Stimulated activated CD8-positive, alpha-beta memory T cell treated with anti-CD3 and anti-CD28 coated beads, Interleukin-7, amount 100 ng/mL, for 48 hours (primary cell): ENCODE data around the gene BORCS8.
A peak's percentile ranks its signal among the peaks of the same experiment; 100 is the strongest.
"Not testable (repeated sequence)": the region's sequence is repeated elsewhere in the genome, so short reads cannot be mapped to it uniquely, and the experiment has no call there.

Experiments used
- DNase-seq, 2 donors: peaks; one replicate each; pipeline ENCODE4 v3.0.0-alpha.2; 2020; ENCODE audit warnings: low read depth in 1 of 2; ENCODE audit errors: extremely low read depth in 1 of 2

The BORCS8 gene

GRCh38 chr19:19181488-19181998 is 10.4 kb downstream of the BORCS8 start:
- DNase-seq, result no peak

- DNase-seq, result no peak
Observed at GRCh38 chr19:19179548-19180441, 12.2 kb downstream of the BORCS8 start.

- no peak for DNase-seq
Observed at GRCh38 chr19:19176950-19177349, 15.0 kb downstream of the BORCS8 start.

DNA sequence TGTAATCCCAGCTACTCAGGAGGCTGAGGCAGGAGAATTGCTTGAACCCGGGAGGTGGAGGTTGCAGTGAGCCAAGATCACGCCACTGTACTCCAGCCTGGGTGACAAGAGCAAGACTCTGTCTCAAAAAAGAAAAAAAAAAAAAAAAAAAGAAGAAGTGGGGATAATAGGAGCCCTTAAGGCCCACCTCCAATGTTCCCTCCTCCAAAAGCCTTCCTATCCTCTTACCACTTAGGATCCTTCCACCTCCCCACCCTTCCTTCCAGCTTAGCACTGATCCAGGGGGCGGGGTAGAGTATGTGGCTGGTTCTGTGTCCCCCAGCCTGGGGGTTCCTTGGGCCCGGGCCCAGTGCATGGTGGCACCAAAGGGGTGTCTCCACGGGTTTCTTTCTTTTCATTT is 18.7 kb downstream of the BORCS8 start:
- DNase-seq, result not testable (repeated sequence)

GRCh38 chr19:19171821-19172532 is 20.0 kb downstream of the BORCS8 start:
- no peak for DNase-seq

DNA sequence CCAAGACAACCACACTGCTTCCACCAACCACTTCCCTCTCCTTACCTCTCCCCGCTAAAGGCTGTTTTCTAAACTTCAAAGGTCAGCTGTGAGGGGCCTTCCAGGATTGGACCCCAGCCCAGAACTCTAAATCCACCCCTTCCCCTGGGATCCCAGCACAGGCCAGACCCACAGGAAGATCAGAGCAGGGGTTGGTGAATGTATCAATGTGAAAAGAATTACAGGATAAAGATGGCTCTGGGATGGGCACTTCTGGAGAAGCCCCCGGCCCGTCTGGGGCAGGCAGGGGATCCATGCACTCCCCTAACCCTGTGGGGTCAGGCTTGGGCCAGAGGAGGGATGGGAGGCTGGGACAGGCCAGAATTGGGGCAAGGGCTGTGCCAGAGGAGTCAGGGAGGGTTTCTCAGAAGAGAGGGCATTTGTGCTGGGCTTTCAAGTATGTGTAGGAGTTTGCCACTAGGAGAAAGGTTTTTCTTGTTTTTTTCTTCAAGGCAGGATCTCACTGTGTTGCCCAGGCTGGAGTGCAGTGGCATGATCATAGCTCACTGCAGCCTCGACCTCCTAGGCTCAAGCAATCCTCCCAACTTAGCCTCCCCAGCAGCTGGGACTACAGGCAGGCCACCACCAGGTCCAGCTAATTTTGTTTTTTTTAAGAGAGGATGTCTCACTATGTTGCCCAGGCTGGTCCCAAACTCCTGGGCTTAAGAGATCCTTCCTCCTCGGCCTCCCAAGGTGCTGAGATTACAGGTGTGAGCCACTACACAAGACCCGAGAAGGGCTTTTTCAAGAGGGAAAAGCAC is 20.9 kb downstream of the BORCS8 start:
- DNase-seq, result no peak

DNA sequence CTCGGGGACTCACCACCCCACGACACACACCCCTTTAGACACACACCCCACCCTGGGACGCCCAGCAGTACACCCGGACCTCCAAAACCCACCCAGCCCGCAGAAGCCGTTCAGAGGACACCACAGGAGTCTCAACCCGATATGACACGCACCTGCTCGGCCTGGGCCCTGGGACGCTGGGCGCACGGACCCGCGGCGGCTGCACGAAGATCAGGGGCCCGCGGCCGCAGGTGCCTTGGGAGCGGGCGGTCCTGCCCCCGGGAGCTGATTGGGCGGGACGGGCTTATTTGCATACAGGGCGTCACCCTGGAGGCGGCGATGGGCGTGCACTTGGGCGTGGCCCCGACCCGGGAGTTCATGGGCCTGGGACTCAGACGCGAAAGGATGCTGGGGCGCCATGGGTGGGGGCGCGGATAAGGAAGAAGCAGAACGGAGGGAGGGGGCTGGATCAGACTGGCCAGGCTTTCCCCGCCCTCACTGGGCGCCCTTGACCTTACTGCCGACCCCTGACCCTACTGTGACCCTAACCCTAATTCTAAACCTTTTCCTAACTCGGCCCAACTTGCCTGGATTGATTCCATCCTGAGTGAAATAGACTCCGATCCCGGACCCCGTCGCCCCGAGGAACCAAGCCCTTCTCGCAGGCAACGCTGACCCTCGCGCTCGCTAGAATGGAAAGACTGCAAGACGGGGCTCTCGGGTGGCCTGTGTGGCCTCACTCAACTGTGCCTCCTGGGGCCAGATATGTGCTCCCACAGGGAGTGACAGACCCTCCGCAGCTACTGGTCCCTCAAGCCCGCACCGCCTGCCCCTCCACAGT is 21.7 kb downstream of the BORCS8 start, which contains the start of gene MEF2B:
Gene MEF2B, minus strand, starts transcription at position 211 of the 820 bp plus-strand sequence. CDS start 19,528 bp downstream, outside the sequence.
- DNase-seq, result peak; percentile 63 to 75

- DNase-seq, result no peak
Observed at GRCh38 chr19:19169236-19170052, 22.5 kb downstream of the BORCS8 start.

DNA sequence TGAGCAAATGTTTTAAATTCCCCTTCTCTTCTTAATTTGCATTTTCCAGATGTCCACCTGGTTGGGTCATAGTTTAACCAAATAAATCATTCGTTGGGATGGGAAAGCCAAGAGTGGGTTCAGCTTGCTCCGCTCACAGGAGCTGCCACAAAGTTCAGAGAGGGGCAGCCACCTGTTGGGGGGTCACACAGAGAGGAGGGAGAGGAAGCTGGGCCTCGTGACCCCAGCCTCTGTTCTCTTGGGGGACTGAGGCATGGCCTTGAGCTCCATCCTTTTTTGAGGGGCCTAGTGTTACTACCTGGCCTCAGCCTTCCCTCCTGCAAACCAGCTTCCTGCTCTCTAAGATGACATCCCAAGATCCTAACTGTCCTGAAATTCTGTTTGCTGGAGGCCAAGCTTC is 24.3 kb downstream of the BORCS8 start:
- no peak for DNase-seq

DNA sequence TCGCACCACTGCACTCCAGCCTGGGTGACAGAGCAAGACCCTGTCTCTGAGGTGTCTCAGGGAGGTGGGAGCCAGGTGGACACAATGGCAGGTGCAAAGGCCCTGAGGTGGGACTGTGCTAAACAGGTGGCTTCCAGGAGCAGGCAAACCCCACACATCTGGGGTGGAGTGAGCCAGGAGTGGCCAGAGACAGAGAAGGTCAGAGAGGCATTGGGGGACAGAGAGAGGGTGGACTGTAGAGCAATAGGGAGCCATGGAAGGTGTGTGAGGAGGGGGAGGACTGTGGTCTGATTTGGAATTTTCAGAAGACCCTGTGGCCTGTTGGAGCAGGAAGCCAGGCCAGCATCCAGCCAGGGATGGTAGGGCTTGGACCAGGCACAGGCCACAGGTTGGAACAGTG is 26.6 kb downstream of the BORCS8 start:
- DNase-seq, result no peak

DNA sequence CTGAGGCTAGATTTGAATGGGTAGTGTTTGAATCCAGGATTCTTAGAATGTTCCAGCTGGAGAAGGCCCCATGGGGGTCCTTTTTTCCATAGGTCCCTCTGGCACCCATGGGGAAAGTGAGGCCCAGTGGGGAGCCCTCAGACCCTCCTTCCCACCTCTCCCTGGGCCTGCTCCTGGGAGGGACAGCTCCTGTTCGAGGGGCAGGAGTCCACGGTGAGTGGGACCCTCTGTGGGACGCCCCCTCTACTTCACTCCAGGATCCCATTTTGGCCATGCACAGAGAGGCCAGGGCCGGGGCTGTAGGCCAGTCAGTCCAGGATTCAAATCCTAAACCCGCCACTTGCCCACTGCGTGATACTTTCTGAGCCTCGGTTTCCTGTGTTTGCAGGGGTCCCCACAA is 29.5 kb downstream of the BORCS8 start:
- DNase-seq, result no peak

- no peak for DNase-seq
Observed at GRCh38 chr19:19160461-19161035, 31.4 kb downstream of the BORCS8 start.

GRCh38 chr19:19159534-19159933 is 32.4 kb downstream of the BORCS8 start:
- DNase-seq, result no peak

DNA sequence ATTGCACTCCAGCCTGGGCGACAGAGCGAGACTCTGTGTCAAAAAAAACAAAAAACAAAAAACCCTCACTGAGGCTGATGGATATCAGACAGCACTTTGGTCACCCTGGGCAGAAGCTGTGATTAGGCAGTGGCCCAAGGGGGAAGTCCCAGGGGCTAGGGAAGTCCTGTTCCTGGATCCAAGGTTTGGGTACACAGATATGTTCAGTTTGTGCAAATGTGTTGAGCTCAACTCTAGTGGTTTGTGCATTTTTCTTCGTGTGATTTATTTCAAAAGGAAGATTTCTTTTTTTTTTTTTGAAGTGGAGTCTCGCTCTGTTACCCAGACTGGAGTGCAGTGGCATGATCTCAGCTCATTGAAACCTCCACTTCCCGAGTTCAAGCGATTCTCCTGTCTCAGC is 34.1 kb downstream of the BORCS8 start:
- DNase-seq, result no peak

DNA sequence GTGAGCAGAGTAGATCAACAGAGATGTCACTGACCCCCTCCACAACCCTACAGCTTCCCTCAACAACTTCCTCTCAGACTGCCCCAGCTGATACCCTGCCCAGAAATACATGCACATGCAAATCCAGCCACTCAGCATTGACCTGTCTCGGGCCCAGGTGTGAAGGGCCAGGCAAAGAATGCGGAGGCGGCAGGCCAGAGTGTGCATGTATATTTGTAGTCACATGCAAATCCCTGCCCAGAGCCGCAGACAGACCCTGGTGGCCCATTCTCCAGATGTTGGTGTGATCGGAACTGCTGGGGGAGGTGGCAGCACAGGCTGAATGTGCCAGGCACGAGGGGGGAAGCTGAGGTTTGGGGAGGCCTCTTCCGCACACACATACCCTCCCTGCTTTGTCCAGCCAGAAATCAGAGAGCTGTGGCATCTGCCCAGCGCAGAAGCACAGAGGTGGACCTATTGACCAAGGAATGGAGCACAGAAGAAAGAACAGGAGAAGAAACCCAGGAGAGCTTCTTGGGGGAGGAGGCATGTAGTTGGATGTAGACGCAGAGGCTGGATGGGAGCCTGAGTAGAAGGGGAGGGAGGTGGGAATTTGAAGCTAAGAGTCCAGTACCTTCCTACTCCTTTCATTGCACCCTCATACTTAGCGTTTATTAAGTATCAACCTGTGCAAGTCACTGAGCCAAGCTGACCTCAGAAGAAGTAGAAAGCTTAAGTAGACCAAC is 36.3 kb downstream of the BORCS8 start:
- no peak for DNase-seq

DNA sequence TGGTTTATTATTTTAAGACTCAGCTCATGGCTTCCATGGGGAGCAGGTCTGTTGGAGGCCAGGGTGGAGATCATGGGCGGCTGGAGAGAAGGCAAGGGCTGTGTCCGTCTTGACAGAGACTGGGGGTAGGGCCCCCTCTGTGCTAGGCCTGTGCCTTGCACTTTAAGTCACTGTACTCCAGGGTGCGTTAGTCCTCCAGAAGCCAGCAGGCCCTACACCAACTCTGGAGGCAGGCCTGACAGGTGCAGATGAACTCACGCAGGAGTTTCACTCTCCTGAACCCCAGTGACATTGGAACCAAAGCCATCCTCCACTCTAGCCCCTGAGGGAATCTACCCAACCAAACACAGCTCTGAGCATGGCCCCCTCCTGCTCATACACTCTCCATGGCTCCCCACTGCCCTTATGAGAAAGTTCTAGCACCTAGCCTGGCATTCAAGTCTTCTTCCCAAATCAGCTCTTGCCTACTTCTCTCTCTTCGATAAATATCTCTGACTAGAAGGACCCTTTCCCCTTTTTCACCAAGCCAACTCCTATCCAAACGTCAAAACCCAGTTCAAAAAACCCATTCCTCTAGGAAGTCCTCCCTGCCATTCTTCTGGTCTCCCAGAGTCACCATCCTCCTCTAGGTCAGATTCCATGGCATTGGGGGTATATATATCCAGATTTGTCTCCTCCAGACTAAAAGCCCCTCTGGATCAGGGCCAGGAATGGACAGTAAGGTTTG is 37.0 kb downstream of the BORCS8 start:
- DNase-seq, result no peak

DNA sequence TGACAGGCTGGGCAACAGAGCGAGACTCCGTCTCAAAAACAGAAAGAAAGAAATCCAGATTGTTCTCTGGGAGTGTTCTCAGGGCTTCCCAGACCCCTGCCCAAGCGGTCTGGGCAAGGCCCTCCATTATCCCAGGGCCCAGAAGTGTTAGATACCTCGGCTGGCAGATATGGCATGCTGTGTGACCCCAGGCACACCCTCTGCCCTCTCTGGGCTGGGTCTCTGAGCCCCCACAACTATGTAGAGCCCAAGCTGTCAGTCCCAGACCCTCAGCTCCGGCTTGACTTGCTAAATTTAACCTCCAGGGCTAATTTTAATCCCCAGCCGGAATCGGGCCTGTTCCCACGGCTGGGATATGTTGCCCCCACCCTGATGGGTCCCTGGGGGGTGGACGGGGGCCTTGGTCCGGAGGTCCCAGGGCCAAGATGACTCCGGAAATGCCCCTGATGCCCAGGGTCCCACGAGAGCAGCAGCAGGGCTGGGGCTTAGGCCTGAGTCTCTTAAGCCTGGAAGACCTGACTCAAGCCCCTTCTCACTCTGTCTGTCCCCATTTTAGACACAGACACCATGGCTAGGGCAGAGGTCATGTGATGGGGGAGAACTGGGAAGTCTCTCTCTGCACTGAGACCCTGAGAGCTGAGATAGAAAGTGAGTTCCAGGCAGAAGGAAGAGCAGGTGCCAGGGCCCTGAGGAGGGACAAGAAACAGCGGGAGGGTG is 39.1 kb downstream of the BORCS8 start:
- DNase-seq, result no peak
